Measurements from ENCODE around the gene CASK. TPM values are rescaled to one million over a fixed set of nuclear protein-coding genes. Genes with fewer than 3 reads are reported as not detected.
A peak's percentile ranks its signal among the peaks of the same experiment; 100 is the strongest.

The CASK gene
- total RNA-seq, 1 experiment from 2014 or later, result 23.7 TPM

- DNase-seq (ENCODE audit: low read depth), result peak; percentile 37
Measured at GRCh38 chrX:41909068-41909467, 14.3 kb downstream of the CASK start.

GRCh38 chrX:41906515-41907187 lies 16.7 kb downstream of the CASK start:
- peak; percentile 6 for DNase-seq (ENCODE audit: low read depth)

GRCh38 chrX:41903544-41903943 lies 19.8 kb downstream of the CASK start:
- DNase-seq (ENCODE audit: low read depth), result no peak

- no peak for DNase-seq (ENCODE audit: low read depth)
Measured at GRCh38 chrX:41900321-41900720, 23.0 kb downstream of the CASK start.

GRCh38 chrX:41895826-41896225 lies 27.5 kb downstream of the CASK start:
- DNase-seq (ENCODE audit: low read depth), result peak; percentile 65

- DNase-seq (ENCODE audit: low read depth), result no peak
Measured at GRCh38 chrX:41890026-41890423, 33.3 kb downstream of the CASK start.

- DNase-seq (ENCODE audit: low read depth), result peak; percentile 66
Measured at GRCh38 chrX:41889317-41890025, 33.9 kb downstream of the CASK start.

GRCh38 chrX:41887691-41888090 lies 35.7 kb downstream of the CASK start:
- DNase-seq (ENCODE audit: low read depth), result no peak

- DNase-seq (ENCODE audit: low read depth), result no peak
Measured at GRCh38 chrX:41885724-41886123, 37.6 kb downstream of the CASK start.

- no peak for DNase-seq (ENCODE audit: low read depth)
Measured at GRCh38 chrX:41881166-41881565, 42.2 kb downstream of the CASK start.

GRCh38 chrX:41877167-41877566 lies 46.2 kb downstream of the CASK start:
- DNase-seq (ENCODE audit: low read depth), result no peak

GRCh38 chrX:41875142-41875541 lies 48.2 kb downstream of the CASK start:
- no peak for DNase-seq (ENCODE audit: low read depth)

GRCh38 chrX:41870719-41871151 lies 52.6 kb downstream of the CASK start:
- no peak for DNase-seq (ENCODE audit: low read depth)

GRCh38 chrX:41868392-41868977 lies 54.9 kb downstream of the CASK start:
- DNase-seq (ENCODE audit: low read depth), result no peak

- no peak for DNase-seq (ENCODE audit: low read depth)
Measured at GRCh38 chrX:41863343-41864203, 59.8 kb downstream of the CASK start.

GRCh38 chrX:41862562-41863184 lies 60.7 kb downstream of the CASK start:
- DNase-seq (ENCODE audit: low read depth), result no peak

GRCh38 chrX:41858161-41858775 lies 65.1 kb downstream of the CASK start:
- no peak for DNase-seq (ENCODE audit: low read depth)

GRCh38 chrX:41857670-41858069 lies 65.7 kb downstream of the CASK start:
- DNase-seq (ENCODE audit: low read depth), result no peak

- DNase-seq (ENCODE audit: low read depth), result no peak
Measured at GRCh38 chrX:41846714-41847113, 76.6 kb downstream of the CASK start.

- DNase-seq (ENCODE audit: low read depth), result no peak
Measured at GRCh38 chrX:41837270-41837944, 85.9 kb downstream of the CASK start.
